ENCODE results near the gene RNF114. TPM values are rescaled to one million over a fixed set of nuclear protein-coding genes. Genes with fewer than 3 reads are reported as not detected.
"Not testable (repeated sequence)": the region's sequence is repeated elsewhere in the genome, so short reads cannot be mapped to it uniquely, and the experiment has no call there.

Gene RNF114
- total and polyA plus RNA-seq, 7 donors: 30.8 to 104 (median 79.7) TPM

DNA sequence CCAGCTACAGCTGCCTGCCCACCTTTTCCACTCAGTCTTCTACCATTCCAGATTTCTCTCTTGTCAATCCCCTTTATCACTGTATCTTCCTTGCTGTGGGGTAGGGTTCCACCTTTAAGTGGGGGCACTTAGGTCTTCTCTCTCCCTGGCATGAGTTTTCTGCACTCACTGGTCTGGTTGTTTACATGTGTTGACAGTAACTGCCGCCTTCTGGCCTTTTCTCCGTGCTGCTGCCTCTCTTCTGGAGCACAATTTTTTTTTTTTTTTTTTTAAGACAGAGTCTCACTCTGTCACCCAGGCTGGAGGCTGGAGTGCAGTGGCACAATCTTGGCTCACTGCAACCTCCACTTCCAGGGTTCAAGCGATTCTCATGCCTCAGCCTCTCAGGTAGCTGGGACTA is 12.0 kb downstream of the RNF114 start:
- H3K36me3 ChIP-seq (ENCODE audit: insufficient read depth in 1 of 2, low read depth in 1 of 2): peaks cover 12 to 96% of the 10 kb centered on the region in 2 donors
- DNase-seq: no peak
- H3K4me3 ChIP-seq: no peak overlapping the region
- TF ChIP-seq, protein P1, sequence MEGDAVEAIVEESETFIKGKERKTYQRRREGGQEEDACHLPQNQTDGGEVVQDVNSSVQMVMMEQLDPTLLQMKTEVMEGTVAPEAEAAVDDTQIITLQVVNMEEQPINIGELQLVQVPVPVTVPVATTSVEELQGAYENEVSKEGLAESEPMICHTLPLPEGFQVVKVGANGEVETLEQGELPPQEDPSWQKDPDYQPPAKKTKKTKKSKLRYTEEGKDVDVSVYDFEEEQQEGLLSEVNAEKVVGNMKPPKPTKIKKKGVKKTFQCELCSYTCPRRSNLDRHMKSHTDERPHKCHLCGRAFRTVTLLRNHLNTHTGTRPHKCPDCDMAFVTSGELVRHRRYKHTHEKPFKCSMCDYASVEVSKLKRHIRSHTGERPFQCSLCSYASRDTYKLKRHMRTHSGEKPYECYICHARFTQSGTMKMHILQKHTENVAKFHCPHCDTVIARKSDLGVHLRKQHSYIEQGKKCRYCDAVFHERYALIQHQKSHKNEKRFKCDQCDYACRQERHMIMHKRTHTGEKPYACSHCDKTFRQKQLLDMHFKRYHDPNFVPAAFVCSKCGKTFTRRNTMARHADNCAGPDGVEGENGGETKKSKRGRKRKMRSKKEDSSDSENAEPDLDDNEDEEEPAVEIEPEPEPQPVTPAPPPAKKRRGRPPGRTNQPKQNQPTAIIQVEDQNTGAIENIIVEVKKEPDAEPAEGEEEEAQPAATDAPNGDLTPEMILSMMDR (IDR thresholded peaks at IDR 0.05): no peak
- intact Hi-C loops (cut with DNase I): no loop called here
- no peak overlapping the region for H3K27ac ChIP-seq
- no peaks in the 10 kb centered on the region for H3K27me3 ChIP-seq (ENCODE audit: insufficient read depth in 3 of 3, low read length in 2 of 3)
- peaks cover 11% of the 10 kb centered on the region for H3K4me1 ChIP-seq
- ATAC-seq: no peak
- 82 to 88% (median 85%) methylated on average over 3 of the region's 3 CpGs for WGBS, 3 donors
- H3K9me3 ChIP-seq: no peaks in the 10 kb centered on the region

DNA sequence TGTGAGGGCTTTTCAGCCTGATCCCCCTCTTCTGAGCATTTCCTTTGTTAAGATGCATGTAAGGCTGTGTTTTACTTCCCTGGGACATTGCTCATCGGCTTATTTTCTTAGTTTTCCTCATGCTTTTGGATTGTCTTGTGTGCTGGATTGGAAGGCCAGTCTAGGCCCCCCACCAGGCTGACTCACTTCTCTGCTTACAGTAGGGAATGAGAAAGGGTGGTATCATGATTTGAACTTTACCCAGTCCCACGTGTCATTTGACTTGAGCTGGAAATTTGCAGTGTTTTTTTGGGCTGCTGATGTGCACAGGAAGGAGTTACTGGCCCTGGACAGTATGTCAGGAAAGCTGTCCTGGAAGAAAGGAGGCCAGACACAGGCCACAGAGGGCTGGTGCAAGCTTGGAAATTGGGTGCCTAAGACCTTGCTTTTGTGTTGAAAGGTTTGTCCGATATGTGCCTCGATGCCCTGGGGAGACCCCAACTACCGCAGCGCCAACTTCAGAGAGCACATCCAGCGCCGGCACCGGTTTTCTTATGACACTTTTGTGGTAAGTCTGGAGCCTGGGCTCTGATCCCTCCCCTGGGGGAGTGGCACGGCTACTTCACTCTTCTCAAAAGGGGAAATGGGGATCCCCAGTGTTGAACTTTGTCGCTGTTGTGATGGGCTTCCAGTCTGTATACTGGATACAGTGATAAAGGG is 12.8 kb downstream of the RNF114 start:
- Histone ChIP-seq H3K9me3 (no peaks in the 10 kb centered on the region), H3K27me3 (ENCODE audit: insufficient read depth in 3 of 3, low read length in 2 of 3) (no peaks in the 10 kb centered on the region), H3K27ac (no peak overlapping the region), H3K4me3 (no peak overlapping the region), H3K4me1 (peaks cover 11% of the 10 kb centered on the region), H3K36me3 (ENCODE audit: insufficient read depth in 1 of 2, low read depth in 1 of 2) (peaks cover 14 to 98% of the 10 kb centered on the region in 2 donors)
- TF ChIP-seq, protein P1 (IDR thresholded peaks at IDR 0.05): no peak
- DNase-seq (no peak), ATAC-seq (no peak)
- 92 to 95% (median 93%) methylated on average over 11 of the region's 11 CpGs for WGBS, 3 donors
- intact Hi-C loops (cut with DNase I): no loop called here

DNA sequence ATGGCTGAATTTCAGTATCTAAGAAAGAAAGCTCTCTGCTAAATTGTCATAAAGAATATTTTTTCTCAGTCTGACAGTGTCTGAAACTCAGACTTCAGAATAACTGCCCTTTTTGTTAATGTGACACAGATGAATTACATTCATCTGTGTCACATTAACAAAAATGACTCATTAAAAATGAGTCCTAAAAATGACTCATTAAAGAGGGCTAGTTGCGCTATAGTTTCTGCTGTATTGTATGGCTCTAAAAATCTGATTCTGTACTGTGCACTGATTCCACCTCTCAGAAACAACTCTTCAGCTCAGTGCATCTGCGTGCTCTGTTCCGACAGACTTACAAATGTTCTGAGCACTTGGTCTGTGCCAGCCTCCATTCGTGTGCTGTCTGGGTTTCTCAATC is 15.0 kb downstream of the RNF114 start:
- no peak for ATAC-seq
- H3K9me3 ChIP-seq: no peaks in the 10 kb centered on the region
- DNase-seq: no peak
- 89 to 93% (median 90%) methylated on average over 4 of the region's 4 CpGs for WGBS, 3 donors
- H3K4me3 ChIP-seq: no peak overlapping the region
- TF ChIP-seq, protein P1 (IDR thresholded peaks at IDR 0.05): no peak
- no peaks in the 10 kb centered on the region for H3K27me3 ChIP-seq (ENCODE audit: insufficient read depth in 3 of 3, low read length in 2 of 3)
- no peaks in the 10 kb centered on the region for H3K4me1 ChIP-seq
- H3K27ac ChIP-seq: no peak overlapping the region
- peaks cover 10 to 98% of the 10 kb centered on the region in 2 donors for H3K36me3 ChIP-seq (ENCODE audit: insufficient read depth in 1 of 2, low read depth in 1 of 2)
- intact Hi-C loops (cut with DNase I): no loop called here

DNA sequence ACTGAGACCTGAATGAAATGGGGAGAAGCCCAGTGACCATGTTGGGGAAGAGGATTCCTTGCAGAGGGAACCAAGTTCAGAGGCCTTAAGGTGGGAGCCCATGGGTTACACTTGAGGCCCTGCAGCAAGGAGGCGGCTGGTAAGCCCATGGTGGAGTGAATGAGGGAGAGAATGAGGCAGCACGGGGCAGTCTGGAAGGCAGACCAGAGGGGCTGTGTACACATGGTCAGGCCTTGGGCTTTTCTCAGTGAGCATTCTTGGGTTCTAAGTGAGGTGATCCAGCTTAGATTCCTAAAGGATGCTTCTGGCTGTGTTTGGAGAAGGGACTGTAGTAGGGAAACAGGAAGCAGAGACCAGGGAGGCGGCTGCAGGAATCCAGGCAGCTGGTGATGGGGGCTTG is 19.0 kb downstream of the RNF114 start:
- ATAC-seq (peak in 1 of 4 donors; percentile 9), DNase-seq (no peak)
- H3K36me3 ChIP-seq (ENCODE audit: insufficient read depth in 1 of 2, low read depth in 1 of 2): peaks cover 11 to 100% of the 10 kb centered on the region in 2 donors
- no peak overlapping the region for H3K27ac ChIP-seq
- no peak overlapping the region for H3K4me3 ChIP-seq
- WGBS, 3 donors: 96 to 97% (median 97%) methylated on average over 3 of the region's 3 CpGs
- no peaks in the 10 kb centered on the region for H3K9me3 ChIP-seq
- TF ChIP-seq, protein P1 (IDR thresholded peaks at IDR 0.05): no peak
- H3K4me1 ChIP-seq: no peaks in the 10 kb centered on the region
- intact Hi-C loops (cut with DNase I): no loop called here
- no peaks in the 10 kb centered on the region for H3K27me3 ChIP-seq (ENCODE audit: insufficient read depth in 3 of 3, low read length in 2 of 3)

DNA sequence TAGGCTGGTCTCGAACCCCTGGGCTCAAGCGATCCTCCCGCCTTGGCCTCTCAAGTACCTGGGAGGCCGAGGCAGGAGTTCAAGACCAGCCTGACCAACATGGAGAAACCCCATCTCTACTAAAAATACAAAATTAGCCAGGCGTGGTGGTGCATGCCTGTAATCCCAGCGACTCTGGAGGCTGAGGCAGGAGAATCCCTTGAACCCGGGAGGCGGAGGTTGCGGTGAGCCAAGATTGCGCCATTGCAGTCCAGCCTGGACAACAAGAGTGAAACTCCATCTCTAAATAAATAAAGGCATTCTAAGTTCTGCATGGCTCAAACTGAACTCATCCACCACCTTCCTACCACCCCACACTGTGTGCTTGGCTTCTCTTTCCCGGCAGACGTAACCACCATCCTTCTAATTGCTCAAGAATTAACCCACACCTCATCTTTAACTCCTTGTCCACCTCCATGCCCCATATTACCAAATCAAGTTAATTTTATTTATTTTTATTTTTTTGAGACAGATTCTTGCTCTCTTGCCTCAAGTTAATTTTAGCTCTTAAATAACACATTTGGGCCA is 19.7 kb downstream of the RNF114 start:
- DNase-seq; H3K27me3 ChIP-seq (ENCODE audit: insufficient read depth in 3 of 3, low read length in 2 of 3); H3K4me3 ChIP-seq; H3K27ac ChIP-seq; H3K9me3 ChIP-seq; intact Hi-C loops (cut with DNase I); H3K4me1 ChIP-seq: not testable (repeated sequence)
- ATAC-seq: peak in 2 of 4 donors; percentile 43 to 55
- peaks cover 11 to 100% of the 10 kb centered on the region in 2 donors for H3K36me3 ChIP-seq (ENCODE audit: insufficient read depth in 1 of 2, low read depth in 1 of 2)
- 83 to 91% (median 85%) methylated on average over 12 of the region's 12 CpGs for WGBS, 3 donors

Data from psoas muscle (tissue), 8 donors.